AG10803 (cell line): ENCODE measurements around the gene NDUFB5.
A peak's percentile ranks its signal among the peaks of the same experiment; 100 is the strongest.
"Not testable (repeated sequence)": the region's sequence is repeated elsewhere in the genome, so short reads cannot be mapped to it uniquely, and the experiment has no call there.

Experiments used
- DNase-seq: peaks from one replicate; pipeline ENCODE4 v3.0.0; 2010; ENCODE audit warnings: low read depth
- H3K4me3 ChIP-seq: 2 replicates; pipeline ENCODE4 v1.5.1; 2011; ENCODE audit warnings: mild to moderate bottlenecking, low read length, control low read depth
- CTCF ChIP-seq: conservative IDR thresholded peaks from 2 replicates; pipeline ENCODE4 v1.5.1; 2011; ENCODE audit warnings: mild to moderate bottlenecking, low read length, control low read depth, inconsistent platforms

The NDUFB5 gene

DNA sequence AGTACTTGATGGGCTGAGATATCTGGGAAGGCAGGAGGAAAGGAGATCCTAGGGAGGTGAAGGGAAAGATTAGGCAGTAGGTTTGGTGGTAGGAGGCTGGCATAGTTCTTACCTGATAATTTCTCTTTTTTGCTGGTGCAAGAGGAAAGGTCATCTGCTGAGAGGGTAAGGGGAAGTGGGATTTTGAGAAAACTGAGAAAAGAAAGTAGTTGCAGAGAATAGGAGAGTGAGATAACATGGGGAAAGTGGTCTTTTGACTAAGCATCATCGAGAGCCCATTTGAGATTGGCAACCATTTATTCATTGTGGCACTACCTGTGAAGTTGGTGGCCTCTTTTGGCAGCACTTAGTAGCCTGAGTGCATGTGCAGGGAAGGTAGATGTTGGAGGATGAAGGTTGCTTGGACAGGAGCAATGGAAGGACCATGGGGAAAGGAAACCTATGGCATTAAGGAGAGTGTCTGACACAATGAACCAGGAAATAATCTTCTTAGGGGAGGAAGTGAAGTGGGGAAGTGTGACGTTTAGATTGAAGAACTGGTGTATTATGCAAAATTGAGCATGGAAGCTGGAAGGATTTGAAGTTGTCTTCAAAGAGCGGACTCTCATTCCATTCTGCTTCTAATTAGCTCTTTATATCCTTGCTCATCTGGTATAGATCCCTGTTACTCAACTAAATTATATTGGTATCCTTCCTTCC, 26.3 kb downstream of the NDUFB5 start:
- no peak for TF ChIP-seq CTCF
- no peak for DNase-seq
- H3K4me3 ChIP-seq, result no peak overlapping the region

GRCh38 chr3:179640469-179640868, 35.9 kb downstream of the NDUFB5 start:
- H3K4me3 ChIP-seq, result no peak overlapping the region
- no peak for DNase-seq
- TF ChIP-seq CTCF, result no peak

GRCh38 chr3:179642871-179643270, 38.3 kb downstream of the NDUFB5 start:
- no peak overlapping the region for H3K4me3 ChIP-seq
- DNase-seq, result no peak
- TF ChIP-seq CTCF, result no peak

- DNase-seq, H3K4me3 ChIP-seq: not testable (repeated sequence)
Measured at GRCh38 chr3:179643837-179644236, 39.2 kb downstream of the NDUFB5 start.

DNA sequence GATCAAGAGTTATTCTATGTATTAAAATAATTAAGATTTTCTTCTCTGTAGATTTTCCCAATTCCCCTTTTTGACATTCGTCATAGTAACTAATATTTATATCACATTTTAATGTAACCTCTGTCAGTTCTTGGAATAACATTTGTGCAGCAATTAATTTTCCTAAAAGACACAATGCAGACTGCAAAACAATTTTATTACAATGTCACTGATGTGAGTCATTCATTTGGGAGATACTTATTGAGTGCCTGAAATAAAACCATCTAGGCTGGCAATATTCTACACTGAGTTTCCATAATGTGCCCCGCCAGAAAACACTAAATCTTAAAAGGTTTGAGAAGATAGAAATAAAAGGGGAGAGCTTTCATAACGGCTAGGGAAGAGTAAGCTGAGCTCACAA, 41.6 kb downstream of the NDUFB5 start:
- DNase-seq, result no peak
- no peak overlapping the region for H3K4me3 ChIP-seq
- TF ChIP-seq CTCF, result no peak

- peak overlapping the region; percentile 86 for H3K4me3 ChIP-seq
- no peak for TF ChIP-seq CTCF
- no peak for DNase-seq
Measured at GRCh38 chr3:179651687-179652446, 47.3 kb downstream of the NDUFB5 start.

- peak within 1 kb of the TSS; percentile 86 for H3K4me3 ChIP-seq
- TF ChIP-seq CTCF, result no peak; the same call in 1 of the 2 replicates
- DNase-seq, result peak; percentile 74
Measured at GRCh38 chr3:179652447-179653095, 48.0 kb downstream of the NDUFB5 start, which contains the start of gene USP13. Gene USP13, plus strand, starts transcription at chr3:179653040. Its CDS starts 186 bp downstream, at chr3:179653226.
